Activated CD4-positive, alpha-beta T cell treated with anti-CD3 and anti-CD28 coated beads, Interleukin-2, amount 50 U/mL, for 24 hours (primary cell): ENCODE results near the gene STX16.
"Not testable (repeated sequence)": the region's sequence is repeated elsewhere in the genome, so short reads cannot be mapped to it uniquely, and the experiment has no call there.

ENCODE experiments used
- DNase-seq, 2 donors: peaks; one replicate each; pipeline ENCODE4 v3.0.0-alpha.2; 2020; ENCODE audit warnings: low read depth in 1 of 2, low spot score in 1 of 2

The STX16 gene

GRCh38 chr20:58636396-58636982, 14.6 kb upstream of the STX16 start:
- no peak for DNase-seq

- DNase-seq: no peak
Observed at GRCh38 chr20:58636983-58637421, 14.1 kb upstream of the STX16 start.

- DNase-seq: no peak
Observed at GRCh38 chr20:58637466-58638213, 13.4 kb upstream of the STX16 start.

- DNase-seq: no peak
Observed at GRCh38 chr20:58638467-58639181, 12.5 kb upstream of the STX16 start.

- no peak for DNase-seq
Observed at GRCh38 chr20:58639182-58640146, 11.6 kb upstream of the STX16 start.

GRCh38 chr20:58640446-58640845, 10.6 kb upstream of the STX16 start:
- DNase-seq: no peak

- DNase-seq: no peak
Observed at GRCh38 chr20:58642441-58642840, 8.6 kb upstream of the STX16 start.

- DNase-seq: not testable (repeated sequence)
Observed at GRCh38 chr20:58642896-58643295, 8.2 kb upstream of the STX16 start.

GRCh38 chr20:58645412-58645968, 5.6 kb upstream of the STX16 start:
- no peak for DNase-seq

GRCh38 chr20:58646257-58646656, 4.8 kb upstream of the STX16 start:
- DNase-seq: no peak

GRCh38 chr20:58646703-58647102, 4.4 kb upstream of the STX16 start:
- no peak for DNase-seq

- DNase-seq: no peak
Observed at GRCh38 chr20:58647162-58647795, 3.8 kb upstream of the STX16 start.

GRCh38 chr20:58647796-58648501, 3.1 kb upstream of the STX16 start:
- no peak for DNase-seq

GRCh38 chr20:58648502-58648825, 2.6 kb upstream of the STX16 start:
- not testable (repeated sequence) for DNase-seq

- DNase-seq: peak in 1 of 2 donors; percentile 13
Observed at GRCh38 chr20:58649288-58650180, 1.5 kb upstream of the STX16 start.

GRCh38 chr20:58650181-58650775, 805 bp upstream of the STX16 start:
- DNase-seq: peak; percentile 17 to 40

- DNase-seq: no peak
Observed at GRCh38 chr20:58651559-58651945, 469 bp downstream of the STX16 start.

- DNase-seq: peak; percentile 44 to 54
Observed at GRCh38 chr20:58651946-58652605, 993 bp downstream of the STX16 start.
